ENCODE results near the gene HADHB. TPM values are rescaled to one million over a fixed set of nuclear protein-coding genes. Genes with fewer than 3 reads are reported as not detected.
A peak's percentile ranks its signal among the peaks of the same experiment; 100 is the strongest.
"Not testable (repeated sequence)": the region's sequence is repeated elsewhere in the genome, so short reads cannot be mapped to it uniquely, and the experiment has no call there.

Gene HADHB
- total RNA-seq, 1 donor from 2014 or later, result 178 TPM

DNA sequence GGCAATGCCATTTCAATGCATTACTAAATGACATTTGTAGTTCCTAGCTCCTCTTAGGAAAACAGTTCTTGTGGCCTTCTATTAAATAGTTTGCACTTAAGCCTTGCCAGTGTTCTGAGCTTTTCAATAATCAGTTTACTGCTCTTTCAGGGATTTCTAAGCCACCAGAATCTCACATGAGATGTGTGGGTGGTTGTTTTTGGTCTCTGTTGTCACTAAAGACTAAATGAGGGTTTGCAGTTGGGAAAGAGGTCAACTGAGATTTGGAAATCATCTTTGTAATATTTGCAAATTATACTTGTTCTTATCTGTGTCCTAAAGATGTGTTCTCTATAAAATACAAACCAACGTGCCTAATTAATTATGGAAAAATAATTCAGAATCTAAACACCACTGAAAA, 45.3 kb downstream of the HADHB start:
- peak; percentile 9 for ATAC-seq

GRCh38 chr2:26292646-26293045, 47.9 kb downstream of the HADHB start:
- ATAC-seq (peak; percentile 15), DNase-seq (ENCODE audit: low spot score) (no peak)

More for the DNA sequence above, 45.3 kb downstream of the HADHB start:
- DNase-seq (ENCODE audit: low spot score), result no peak

DNA sequence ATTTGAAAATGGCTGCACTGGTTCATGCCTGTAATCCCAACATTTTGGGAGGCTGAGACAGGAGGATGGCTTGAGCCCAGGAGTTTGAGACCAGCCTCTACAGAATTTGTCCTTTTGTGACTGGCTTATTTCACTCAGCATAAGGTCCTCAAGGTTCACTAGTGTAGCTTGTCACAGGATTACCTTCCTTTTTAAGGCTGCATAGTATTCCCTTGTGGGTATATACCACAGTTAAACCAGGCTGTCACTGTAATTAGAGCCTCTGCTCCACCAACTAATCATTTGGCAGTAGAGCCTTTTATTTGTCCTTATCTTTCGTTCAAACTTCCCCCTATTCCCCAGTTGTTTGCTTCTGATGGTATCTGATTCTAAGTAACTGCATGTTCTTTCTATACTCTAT, 50.8 kb downstream of the HADHB start:
- ATAC-seq, result no peak
- DNase-seq (ENCODE audit: low spot score), result no peak

DNA sequence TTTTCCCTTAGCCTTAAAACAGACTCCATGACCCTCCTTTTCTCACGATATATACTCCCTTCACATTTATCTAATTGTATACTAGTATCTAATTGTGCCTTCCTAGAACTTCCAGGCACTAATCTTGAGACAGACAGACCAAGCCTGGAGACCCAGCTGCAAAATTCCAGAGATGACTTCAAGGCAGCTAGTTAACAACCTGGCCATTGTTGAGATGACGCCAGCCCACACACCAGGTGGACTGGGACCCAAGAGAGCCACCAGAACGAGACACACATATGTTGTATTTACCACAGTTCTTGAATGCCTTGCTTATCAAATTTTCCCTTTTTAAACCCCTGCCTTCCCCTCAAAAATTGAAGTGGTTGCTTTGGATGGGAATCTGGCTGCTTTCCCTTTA, 52.3 kb downstream of the HADHB start:
- ATAC-seq (no peak), DNase-seq (ENCODE audit: low spot score) (no peak)

- DNase-seq (ENCODE audit: low spot score) (no peak), ATAC-seq (no peak)
Observed at GRCh38 chr2:26298286-26298637, 53.5 kb downstream of the HADHB start.

DNA sequence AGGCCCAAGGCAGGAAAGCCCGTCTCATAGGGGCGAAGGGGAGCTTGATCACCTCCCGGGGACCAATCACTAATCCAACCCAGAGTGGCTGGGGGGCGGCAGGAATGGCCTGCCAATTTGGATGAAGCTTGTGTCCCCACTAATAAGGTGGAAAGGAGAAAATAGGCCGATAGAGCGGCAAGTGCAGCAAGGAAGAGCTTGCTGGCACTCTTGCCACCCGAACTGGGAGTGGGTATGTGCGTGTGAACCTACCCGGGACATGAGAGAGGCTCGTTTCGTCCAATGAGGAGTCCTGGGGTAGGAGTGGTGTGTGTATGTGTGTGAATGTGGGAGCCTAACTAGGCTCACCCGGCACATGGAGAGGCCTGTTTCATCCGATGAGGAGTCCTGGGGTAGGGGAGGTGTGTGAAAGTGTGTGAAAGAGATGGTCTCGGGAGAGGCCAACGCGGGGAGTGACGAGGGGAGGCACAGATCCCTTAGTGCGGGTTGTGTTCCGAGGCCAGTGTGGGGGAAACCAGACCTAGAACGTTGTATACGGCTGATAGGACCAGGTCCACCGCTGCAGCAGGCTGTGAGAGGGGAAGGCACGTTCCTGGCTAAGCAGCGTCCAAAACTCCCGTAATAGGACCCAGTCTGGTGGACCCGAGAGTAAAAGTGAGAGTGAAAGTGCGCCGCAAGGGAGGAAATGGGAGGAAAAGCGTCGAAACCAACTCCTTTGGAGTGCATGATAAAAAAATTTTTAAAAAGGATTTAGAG, 54.1 kb downstream of the HADHB start:
- DNase-seq (ENCODE audit: low spot score), result peak; percentile 67
- peak; percentile 85 for ATAC-seq

DNA sequence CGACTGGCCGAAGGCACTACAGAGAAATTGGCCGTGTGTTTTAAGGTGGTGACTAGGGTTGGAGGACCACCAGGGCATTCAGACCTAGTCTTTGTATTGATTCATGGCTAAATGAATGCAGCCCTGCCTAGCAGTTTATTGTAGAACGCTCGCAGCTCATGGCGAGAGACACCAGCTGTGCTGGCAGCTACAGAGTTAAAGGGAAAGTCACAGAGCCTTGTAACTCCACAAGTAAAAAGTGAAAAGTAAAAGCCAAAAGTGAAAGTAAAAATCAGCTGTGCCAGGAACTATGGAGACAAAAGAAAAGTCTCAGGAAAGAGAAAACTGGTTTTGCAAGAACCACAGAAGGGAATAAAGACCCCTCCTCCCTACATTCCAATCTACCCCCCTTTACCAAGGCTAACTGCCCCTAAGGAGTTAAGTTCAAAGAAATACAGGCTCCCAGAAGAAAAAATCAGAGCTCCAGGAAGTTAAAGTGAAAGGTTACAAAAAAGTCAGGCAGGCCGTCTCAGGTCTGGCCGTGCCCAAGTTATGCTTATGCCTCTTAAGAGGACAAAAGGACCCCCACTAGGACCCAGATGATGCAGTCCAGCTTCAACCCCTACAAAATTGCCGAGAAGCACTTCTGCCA, 54.8 kb downstream of the HADHB start:
- DNase-seq (ENCODE audit: low spot score), result no peak
- peak; percentile 76 for ATAC-seq

- DNase-seq (ENCODE audit: low spot score) (no peak), ATAC-seq (no peak)
Observed at GRCh38 chr2:26300234-26300925, 55.6 kb downstream of the HADHB start.

DNA sequence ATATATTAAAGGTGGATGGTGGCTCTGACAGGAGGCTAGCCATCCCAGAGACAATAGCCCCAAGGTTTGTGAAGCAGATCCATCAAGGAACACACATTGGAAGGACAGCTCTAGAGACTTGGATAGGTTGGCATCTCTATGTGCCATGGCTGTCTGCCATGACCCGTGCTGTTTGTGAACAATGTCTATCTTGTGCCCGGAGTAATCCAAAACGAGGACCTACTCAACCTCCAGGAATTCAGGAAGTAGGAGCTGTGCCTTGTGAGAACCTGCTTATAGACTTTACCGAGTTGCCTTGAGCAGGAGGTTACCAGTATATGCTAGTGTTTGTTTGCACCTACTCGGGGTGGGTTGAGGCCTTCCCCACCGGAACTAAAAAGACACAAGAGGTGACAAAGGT, 58.1 kb downstream of the HADHB start:
- no peak for ATAC-seq
- no peak for DNase-seq (ENCODE audit: low spot score)

GRCh38 chr2:26305094-26305493, 60.4 kb downstream of the HADHB start:
- ATAC-seq; DNase-seq (ENCODE audit: low spot score): not testable (repeated sequence)

GRCh38 chr2:26305540-26305939, 60.8 kb downstream of the HADHB start:
- DNase-seq (ENCODE audit: low spot score), result no peak

GRCh38 chr2:26309921-26310320, 65.2 kb downstream of the HADHB start:
- DNase-seq (ENCODE audit: low spot score), result no peak
- ATAC-seq, result no peak

More at GRCh38 chr2:26305540-26305939, 60.8 kb downstream of the HADHB start:
- no peak for ATAC-seq

DNA sequence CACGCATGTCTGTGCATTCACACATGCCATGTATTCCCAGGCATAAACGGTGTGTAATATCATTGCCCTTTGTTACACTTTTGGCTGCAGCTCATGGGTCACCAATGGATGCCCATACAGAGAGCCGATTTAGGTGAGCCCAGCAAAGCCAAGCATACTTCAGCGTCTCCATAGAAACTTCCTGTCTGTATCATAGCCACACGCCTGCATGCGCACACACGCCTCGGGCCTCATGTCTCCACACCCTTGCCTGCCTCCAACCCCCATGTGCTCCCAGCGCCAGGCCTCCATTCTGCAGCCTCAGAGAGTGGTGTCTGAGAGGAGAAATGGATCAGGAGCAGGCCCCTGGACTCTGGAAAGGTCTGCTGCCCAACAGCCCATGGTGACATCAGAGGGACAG, 67.7 kb downstream of the HADHB start:
- no peak for DNase-seq (ENCODE audit: low spot score)
- ATAC-seq, result no peak

DNA sequence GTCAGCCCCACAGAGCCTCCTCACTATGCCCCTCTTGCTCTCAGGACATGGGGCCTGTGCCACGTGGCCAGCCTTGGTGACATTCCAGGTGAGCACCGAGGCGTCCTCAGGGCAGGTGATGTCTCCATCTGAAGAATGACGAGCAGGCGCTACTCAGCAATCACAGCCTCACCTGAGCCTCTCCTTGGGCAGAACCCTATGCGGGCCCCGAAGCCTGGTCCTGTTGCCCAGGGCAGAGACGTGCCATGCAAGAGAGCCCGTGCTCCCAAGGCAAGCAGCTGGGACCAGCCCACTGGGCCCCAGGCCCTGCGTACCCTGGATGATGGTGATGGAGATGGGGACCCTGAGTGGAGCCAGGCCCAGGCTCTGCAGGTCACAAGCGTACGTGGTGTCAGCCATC, 68.7 kb downstream of the HADHB start:
- ATAC-seq, result no peak

DNA sequence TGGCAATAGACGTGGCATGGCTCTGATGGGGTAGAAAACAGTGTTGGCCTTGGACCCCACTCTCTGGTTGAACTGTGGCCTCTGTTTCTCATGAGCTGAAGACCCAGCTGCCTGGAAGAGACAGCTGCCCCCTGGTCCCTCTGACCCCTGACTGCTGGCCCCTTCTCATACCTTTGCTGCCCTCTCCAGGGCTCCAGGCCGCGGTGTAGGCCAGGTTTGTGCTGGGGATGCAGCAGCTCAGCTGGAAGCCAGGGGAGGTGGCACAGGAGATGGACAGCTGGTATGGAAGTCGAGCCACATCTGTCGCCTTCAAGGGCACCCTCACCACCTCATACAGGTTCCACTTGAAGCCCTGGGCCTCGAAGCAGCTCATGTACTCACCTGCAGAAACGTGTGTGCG, 69.5 kb downstream of the HADHB start:
- ATAC-seq, result peak; percentile 17
- DNase-seq (ENCODE audit: low spot score), result no peak

More for the DNA sequence above, 68.7 kb downstream of the HADHB start:
- DNase-seq (ENCODE audit: low spot score), result no peak

- DNase-seq (ENCODE audit: low spot score) (no peak), ATAC-seq (peak; percentile 50)
Observed at GRCh38 chr2:26316041-26316440, 71.3 kb downstream of the HADHB start.

DNA sequence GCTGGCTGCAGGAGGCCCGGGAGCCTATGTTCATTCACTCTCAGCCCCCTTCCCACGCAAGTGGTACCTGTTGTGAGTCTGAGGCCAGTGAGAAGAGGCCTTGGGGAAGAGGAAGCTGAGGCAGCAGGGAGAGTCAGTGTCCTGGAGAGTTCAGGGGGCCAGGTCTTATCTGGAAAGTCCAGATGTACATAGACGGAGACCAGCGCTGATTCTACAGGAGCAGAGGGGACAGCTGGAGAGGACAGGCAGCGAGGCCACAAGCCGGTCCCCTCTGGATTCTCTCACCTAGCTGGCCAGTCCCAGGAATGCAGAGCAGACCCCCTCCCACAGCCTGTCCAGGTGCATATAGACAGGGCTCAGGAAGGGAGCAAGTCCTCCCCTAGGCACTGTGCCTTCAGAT, 72.1 kb downstream of the HADHB start:
- ATAC-seq (no peak), DNase-seq (ENCODE audit: low spot score) (no peak)

DNA sequence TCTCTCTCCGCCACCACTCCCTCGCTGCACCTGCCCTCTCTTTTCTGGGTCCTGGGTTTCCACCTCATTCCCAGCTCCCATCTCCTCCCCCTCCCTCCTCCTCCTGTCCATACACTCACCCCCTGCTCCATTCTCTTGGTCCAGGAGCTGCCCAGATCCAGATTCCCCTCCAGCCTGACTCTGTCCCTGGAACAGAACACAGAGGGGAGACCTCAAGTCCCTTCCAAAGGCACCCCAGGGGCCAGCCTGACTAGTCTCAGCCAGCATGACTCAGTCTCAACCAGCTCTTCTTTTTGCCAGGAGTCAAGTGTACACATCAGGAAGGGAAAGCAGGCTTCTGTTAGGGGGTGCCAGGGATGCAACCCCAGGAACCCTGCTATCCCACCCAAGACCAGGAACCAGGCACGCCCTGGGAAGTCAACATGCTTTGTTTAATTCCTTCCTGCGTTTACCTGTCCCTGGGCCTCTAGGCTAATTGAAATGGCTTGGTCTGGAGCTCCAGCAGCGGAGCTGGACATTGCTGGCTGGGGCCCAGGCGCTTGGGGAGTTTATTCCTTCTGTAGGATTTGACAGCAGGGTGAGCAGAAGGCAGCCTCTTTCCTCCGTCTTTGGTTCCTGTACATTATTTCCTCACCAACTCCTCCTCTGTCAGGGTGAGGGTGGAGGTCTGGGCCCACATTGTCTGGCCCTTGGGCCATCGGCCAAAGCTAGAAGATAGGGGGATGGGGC, 72.8 kb downstream of the HADHB start:
- DNase-seq (ENCODE audit: low spot score) (no peak), ATAC-seq (no peak)

DNA sequence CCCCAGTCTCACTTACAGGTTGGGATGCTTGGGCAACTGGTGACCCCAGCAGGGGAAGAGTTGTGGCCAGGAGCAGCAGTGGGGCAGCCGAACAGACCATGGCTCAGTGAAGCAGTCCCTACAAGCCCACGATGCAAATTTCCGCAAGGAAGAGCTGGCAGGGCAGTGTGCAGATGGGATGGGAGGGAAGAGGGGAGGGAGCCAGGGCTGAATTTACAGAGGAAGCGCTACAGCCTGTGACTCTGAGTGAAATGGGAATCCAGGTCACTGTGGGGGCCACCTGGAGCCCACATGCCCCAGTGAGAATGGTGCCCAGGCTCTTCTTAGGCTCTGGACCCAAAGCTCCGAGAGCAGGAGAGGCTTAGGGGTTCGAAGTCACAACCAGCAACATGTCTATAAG, 74.2 kb downstream of the HADHB start:
- DNase-seq (ENCODE audit: low spot score) (no peak), ATAC-seq (no peak)

- not testable (repeated sequence) for ATAC-seq; DNase-seq (ENCODE audit: low spot score)
Observed at GRCh38 chr2:26324479-26324878, 79.7 kb downstream of the HADHB start.

GRCh38 chr2:26324903-26325302, 80.2 kb downstream of the HADHB start:
- DNase-seq (ENCODE audit: low spot score), result no peak
- peak; percentile 37 for ATAC-seq

Measured in left lobe of liver (tissue), 2 donors.